Activated T-cell treated with anti-CD3 and anti-CD28 coated beads for 4 hours (primary cell): ENCODE measurements around the gene C6orf163.
"Not testable (repeated sequence)": the region's sequence is repeated elsewhere in the genome, so short reads cannot be mapped to it uniquely, and the experiment has no call there.

ENCODE experiments used
- DNase-seq: peaks from one replicate; pipeline ENCODE4 v3.0.0-alpha.2; 2020

C6orf163 gene

DNA sequence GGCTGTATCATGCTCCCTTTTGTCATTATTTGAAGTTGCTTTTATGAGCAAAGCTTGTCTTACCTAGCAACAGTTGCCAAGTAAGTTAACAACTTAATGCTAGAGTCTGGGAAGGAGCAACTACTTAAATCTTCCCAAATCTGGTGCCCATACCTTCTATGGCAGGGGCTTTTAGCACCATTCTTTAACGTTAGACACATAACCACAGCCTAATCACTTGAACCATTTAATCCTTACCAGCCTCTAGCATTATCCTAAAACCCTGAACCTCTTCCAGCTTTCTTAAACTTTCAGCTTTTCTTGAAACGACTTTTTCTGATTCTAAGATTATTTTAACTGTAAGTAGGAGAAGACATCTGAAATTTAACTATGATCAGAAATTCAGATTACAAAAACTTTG lies at the start of gene C6orf163:
TSS of gene C6orf163 (plus strand) at position 83 of the 400 bp plus-strand sequence. CDS start at position 370, 287 bp downstream.
- DNase-seq: no peak

DNA sequence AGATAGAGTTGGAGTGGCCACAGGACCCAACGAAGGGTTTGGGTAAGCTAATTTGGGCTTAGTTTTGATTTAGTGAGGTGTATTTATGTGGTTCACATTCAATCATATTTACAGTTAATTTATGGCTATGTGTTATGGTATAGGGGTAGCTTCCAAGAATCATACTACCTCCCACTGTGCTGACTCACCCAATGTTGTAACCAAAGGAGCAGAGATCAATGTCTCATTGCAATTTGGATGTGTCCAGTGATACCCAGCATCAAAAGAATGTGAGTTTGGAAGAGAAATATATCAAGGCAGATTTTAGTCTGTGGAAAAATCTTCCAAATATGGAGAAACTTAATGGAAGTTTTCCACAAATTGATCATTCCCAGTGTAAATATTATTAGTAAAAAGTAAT lies 47.5 kb upstream of the C6orf163 start:
- DNase-seq: no peak

DNA sequence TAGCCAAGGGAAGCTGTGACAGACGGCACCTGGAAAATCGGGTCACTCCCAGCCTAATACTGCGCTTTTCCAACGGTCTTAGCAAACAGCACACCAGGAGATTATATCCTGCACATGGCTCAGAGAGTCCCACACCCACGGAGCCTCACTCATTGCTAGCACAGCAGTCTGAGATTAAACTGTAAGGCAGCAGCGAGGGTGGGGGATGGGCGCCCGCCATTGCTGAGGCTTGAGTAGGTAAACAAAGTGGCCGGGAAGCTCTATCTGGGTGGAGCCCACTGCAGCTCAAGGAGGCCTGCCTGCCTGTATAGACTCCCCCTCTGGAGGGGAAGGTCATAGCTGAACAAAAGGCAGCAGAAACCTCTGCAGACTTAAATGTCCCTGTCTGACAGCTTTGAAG lies 43.3 kb upstream of the C6orf163 start:
- not testable (repeated sequence) for DNase-seq

DNA sequence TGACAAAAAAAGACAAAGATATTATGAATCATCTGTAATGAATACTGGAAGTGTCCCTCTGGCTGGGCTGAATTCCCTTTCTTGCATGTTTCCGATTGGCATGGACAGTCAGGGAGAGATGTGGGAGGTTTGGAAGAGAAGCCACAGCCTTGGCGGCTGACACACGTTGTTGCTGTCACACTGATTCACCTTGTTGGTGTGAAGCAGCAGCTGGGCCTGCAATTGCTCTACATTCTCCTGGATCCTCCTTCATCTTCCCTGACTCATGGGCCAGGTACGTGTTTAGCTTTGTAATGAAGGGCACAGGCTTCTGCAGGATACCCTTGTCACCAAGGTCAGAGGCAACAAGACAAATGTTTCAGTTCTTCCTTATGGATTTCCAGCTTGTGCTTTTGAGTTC lies 35.6 kb upstream of the C6orf163 start:
- DNase-seq: no peak

DNA sequence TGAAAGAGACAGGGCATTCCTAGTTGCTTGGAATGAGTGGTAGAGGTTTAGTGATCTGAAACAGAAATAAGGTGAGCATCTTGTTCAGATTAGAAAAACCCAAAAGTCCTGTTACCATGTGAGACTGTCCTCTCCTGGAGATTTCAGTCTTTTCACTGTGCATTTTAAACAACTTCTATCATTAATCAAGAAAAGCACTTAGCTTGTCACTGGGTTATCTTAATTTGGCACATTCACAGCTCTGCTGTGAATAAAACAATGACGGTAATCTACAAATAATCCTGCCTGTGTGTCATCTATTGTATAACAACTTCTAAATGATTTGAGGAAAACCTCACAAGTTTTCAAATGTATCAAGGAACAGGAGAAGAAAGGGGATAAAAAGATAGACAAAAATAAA lies 31.8 kb upstream of the C6orf163 start:
- no peak for DNase-seq

DNA sequence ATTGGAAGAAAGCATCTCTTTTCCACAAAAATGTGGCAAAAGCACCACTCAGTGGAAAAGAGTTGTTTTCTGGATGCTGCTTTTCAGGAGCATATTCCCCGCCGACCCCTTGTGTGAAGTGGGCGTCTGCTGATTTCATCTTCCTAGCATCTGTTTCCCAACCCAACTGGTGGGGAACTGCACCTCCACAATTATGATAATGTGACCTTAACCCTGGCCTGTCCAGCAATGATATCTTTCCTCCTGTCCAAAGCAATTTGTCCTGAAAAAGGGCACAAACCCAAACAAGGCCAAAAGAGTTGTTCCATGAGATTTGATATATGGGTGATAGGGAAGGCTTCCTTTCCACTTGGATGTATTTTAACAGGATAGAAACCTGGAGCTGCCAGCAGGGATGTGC lies 29.5 kb upstream of the C6orf163 start:
- no peak for DNase-seq

DNA sequence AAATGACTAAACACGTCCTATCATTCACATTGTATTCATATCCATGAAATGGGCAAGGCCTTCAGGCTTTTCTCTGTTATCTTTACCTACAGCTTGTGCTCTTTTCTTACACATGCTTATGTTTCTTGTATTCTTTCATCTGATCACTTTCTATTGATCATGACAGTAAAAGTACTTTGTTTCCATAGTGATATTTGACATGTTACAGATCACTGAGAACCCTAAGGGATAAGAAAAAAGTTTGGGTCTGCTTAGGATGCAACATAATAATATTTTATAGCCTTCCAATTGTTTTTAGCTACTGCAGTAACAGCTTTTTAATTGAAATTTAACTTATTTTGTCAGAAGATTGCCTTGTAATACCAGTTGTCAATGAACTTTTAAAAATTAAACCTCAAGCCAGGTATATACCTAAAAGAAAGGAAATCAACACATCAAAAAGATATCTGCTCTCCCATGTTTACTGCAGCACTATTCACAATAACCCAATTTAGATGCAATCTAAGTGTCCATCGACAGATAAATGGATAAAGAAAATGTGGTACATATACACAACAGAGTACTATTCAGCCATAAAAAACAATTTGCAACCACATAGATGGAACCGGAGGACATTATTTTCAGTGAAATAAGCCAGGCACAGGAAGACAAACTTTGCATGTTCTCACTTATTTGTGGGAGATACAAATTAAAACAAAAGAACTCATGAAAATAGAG lies 25.2 kb upstream of the C6orf163 start:
- no peak for DNase-seq

DNA sequence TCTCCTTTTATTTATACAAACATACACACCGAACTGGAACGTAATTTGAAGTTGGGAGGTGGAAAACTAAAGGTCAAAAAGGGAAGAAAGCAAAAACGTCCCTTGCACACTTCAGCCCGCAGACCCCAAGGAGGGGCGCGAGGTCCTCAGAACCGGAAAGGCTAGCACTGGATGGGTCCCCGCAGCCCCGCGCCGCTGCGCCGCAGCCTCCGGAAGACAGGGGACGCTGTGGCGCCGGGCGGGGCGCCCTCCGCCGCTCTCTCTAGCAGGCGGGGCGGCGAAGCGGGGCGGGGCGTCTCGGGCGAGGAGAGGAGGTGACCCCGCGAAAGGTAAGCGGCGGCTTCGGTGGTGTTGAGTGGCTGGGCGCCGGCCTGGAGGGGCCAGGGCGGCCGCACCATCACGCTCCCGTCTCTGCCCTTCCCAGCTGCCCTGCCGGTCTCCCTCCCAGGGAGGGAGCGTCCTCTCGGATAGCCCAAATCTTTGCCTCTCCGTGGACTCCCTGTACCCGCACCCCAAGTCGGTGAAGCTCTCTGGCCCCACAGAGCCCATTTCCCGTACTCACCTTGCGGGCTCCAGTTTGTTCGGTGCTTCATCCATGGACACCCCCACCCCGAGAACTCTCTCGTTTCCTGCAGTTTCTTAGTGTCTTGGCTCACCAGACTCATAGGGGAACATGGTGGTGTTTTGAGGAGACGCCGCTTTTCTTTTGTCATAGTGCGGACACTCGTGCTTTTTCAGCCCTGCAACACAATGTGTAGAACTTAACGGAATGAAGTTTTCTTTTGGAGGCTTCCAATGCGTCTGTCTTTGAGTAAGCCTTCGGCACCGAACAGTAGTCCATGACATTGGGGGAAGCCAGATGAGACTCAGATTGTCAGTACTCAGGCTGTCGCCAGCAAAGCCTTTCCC lies 22.1 kb upstream of the C6orf163 start, which contains the start of gene SMIM8:
TSS of gene SMIM8 (plus strand) at position 285 of the 909 bp plus-strand sequence. CDS start 14,444 bp downstream, outside the sequence.
- peak; percentile 80 for DNase-seq

DNA sequence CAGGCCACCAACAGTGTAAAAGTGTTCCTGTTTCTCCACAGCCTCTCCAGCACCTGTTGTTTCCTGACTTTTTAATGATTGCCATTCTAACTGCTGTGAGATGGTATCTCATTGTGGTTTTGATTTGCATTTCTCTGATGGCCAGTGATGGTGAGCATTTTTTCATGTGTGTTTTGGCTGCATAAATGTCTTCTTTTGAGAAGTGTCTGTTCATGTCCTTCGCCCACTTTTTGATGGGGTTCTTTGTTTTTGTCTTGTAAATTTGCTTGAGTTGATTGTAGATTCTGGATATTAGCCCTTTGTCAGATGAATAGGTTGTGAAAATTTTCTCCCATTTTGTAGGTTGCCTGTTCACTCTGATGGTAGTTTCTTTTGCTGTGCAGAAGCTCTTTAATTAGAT lies 20.7 kb upstream of the C6orf163 start:
- DNase-seq: not testable (repeated sequence)

DNA sequence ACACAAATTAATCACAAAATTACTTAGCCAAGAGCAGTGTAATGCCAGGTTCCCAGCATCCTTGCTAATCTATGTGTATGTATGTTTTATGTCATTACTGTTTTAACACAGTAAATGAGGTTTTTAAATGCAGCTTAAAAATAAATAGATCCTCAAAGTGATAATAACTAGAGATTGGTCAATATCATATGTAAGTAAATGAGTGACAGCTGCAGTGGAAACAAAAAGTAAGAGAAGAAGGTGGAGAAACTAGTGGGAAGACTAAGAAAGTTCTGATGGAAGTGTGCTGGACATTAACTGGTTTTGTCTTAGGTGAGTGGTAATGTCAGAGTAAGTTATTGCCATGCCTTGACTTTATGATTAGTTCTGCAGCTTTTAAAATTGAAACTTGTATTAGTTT lies 13.7 kb upstream of the C6orf163 start:
- DNase-seq: no peak

DNA sequence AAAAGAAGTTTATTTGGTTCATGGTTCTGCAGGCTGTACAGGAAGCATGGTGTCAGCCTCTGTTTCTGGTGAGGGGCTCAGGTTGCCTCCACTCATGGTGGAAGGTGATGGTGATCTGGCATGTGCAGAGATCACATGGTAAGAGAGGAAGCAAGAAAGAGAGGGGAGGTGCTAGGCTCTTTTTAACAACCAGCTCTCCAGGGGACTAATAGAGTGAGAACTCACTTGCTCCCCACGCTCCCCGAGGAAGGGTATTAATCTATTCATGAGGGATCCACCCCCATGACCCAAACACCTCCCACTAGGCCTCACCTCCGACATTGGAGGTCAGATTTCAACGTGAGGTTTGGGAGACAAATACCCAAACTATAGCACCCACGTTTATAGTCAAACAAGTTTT lies 11.6 kb upstream of the C6orf163 start:
- DNase-seq: no peak

DNA sequence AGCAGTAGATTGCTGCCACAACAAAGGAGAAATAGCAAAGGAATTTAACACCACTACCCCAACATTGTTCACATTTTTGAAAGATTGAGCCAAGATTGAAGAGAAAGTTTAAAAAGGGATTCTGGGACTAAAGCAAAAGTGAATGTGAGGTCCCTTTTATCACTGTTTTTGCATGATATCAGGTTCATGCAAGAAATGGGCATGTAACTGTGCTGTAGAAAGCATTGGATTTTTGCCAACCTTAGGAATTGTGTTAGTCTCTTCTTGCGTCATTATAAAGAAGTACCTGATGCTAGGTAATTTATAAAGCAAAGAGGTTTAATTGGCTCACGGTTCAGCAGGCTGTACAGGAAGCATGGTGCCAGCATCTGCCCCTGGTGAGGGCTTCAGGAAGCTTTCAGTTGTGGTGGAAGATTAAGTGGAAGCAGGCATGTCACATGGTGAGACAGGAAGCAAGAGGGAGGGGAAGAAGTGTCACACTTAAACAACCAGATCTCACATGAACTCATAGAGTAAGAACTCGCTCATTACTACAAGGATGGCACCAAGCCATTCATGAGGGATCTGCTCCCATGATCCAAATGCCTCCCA lies 10.9 kb upstream of the C6orf163 start:
- DNase-seq: no peak

DNA sequence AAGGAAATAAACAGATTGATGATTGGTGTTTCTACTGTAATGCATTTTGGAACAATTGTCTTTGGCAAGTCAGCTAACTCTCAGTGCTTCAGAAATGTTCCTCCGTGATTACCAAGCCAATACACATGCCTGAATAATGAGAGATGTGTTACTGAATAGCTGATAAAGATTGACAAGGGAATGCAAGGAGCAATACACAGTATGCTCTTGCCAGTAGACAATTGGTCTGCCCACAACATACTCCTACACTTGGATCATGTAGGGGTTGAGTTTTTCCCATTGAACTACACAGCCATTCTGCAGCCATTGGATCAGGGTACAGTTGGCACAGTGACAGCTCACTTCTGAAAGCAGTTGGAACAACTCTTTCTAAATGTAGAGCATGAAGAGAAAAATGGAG lies 9.9 kb upstream of the C6orf163 start:
- no peak for DNase-seq

DNA sequence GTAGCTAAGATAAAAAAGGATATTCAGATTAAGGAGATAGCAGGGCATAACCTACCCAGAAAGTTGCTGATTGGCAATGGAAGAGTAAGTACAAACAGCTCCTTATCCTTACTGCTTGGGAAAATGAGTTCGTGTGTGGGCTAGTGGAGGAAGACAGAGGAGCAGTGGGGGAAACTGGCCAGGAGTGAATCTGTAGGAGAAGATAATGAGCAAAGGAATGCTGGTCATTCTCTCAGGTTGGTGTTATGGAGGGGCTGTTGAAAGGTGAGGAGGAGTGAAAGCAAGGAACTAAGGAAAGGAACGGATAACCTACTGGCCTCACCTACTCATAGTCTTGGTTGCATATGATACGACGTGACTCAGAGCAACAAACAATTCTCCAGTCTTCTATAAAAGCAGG lies 8.2 kb upstream of the C6orf163 start:
- DNase-seq: no peak

DNA sequence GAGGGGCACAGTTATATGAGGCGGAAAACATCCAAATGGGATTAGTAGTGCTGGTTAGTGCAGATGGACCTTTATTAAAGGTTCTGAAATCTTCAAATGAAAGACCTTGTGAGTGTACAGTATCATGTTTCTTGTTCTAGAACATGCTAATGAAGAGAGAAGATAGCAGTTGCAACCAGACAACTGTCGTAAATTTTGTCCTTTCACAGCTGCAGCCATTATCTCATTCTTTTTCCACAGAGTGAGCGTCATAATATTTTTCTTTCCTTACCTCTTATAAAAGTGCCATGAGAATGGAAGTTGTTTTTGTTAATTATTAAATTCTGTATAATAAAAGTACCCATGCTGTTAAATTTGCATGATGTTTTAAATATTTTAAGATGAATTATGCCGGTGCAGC lies 4.4 kb upstream of the C6orf163 start:
- no peak for DNase-seq

DNA sequence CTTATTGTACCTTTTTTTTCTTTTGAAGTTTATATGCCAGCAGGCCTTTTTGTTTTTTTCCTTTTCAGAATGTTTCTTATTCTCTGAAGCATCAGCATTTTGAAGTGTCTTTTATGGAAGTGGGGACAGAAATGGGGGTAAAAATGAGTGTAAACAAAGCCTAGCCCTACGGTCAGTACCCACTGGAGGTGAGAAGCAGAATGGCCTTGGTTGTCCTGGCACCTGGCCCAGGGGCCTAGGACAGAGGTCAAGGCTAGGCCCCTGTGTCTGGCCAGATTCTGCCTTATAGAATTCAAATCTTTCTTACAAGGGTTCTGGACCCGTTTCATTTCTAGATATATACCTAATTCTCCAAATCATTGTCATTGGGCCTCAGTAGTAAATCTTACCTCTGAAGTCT lies 3.5 kb upstream of the C6orf163 start:
- DNase-seq: no peak

DNA sequence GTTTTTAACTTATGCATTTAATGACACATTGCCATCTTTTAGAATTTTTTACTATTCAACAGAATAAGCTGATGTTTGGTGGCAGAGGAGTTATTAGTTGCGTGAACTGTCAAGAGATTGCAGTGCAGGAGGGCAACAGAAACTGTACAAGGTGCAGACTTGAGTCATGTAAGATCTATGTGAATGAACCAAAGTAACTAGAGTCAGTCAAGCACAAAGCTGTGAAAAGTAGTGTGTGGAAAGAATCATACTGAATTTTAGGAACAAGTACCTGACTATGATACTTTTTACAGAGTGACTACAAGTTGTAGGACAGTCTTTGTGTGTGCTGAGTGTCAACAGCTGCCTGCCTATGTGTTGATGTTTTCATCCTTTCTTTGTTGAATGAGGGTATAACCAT lies 2.7 kb upstream of the C6orf163 start:
- DNase-seq: no peak

DNA sequence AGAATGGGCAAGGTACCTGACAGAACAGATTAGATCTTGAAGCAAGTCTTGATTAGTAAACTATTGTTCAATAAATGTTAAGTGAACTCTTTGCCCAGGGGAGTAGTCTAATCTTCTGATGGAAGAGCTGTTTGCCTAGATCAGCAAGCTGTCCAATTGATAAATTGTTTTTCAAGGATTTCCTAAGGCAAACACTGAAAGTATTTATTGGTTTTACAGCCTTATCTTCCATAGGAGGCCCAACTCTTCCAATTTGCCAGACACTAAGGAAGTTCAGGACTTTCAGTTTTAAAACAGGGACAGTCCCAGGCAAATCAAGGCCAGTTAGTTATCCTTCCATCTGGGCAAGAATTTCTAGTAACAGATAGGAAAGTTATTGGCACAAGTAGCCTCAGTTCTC lies 1.8 kb upstream of the C6orf163 start:
- no peak for DNase-seq

DNA sequence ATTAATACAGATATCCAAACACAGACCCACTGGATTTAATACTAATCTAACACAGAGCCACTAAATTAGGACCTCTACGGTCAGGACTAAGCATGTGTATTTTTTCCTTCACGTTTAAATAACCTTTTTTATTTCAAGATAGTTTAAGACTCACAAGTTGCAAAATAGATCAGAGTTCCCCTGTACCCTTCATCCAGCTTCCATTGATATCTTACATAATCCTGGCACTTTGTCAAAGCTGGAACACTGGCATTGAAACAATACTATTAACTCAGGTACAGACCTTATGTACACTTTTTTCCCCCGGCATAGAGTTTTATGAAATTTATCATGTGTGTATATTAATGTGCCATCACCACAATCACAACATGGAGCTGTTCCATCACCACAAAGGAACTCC lies 2.1 kb downstream of the C6orf163 start:
- DNase-seq: no peak

DNA sequence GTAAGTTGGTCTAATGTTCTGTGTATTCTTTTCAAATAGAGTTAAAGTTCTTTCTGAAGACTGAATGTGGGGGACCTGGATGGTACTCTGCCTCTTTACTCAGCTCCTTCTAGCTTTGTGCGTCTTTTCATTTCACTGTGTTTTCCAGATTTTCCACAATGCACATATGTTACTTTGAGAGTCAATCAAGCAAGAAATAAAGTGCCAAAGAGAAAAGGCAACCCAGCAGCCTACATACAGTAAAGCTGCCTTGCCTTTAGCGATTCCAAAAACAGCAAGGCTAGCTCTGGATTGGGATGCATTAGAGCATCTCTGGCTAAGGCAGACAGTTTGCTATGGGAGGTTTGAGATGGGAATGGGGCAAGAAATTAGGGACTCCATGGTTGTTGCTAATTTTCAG lies 5.3 kb downstream of the C6orf163 start:
- no peak for DNase-seq

DNA sequence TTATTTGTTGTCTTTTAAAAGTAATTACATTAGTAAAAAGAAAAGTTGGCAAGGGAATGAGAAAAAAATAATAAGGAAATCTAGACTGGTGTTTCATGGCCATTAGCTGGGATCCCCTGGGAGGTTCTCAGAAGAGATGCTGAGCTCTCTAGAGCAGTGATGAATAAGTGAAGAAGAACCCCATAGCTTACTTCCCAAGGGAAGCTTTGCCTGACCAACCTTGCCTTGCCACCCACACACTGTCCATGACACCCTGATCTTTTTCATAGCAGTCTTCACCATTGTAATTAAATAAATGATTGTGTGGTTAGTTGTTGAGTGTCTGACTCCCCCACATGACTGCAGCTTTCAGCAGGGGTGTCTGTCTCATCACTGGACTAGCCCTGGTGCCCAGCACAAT lies 5.9 kb downstream of the C6orf163 start:
- DNase-seq: no peak

DNA sequence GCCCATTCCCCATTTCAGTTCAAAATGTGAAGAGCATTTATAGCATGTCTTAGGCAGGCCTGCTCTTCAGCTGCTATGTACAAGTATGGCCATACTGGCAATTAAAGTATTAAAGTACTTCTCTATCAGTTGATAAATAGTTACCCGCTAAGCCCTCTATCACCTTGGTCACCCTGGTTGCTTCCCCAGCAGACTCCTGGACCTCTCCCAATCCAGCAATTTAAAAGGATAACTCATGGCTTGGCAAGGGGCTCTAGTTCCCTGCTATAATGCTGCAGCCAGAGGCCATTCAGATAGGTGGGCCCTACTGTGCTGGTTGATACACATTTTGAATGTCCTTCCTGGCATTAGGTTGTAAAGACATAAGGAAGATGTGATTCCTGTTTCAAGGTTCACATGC lies 7.0 kb downstream of the C6orf163 start:
- DNase-seq: no peak

DNA sequence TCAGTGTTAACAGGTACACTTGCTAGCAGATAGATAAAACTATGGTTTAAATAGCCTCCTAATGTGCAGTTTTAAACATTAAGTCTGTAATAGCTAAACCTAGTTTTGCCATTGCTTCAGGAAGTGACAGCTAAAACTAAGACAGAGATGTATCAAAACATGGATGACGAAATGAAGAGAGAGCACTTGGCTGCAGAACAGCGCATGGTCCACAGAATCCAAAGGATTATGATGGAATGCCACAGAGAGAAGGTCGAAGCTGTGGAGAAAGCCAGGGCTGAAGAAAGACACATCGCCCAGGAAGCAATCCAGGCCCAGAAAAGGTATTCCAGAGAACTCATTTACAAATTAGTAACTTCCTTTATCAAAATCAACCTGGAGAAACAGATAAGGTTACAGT lies 11.6 kb downstream of the C6orf163 start:
- no peak for DNase-seq
